GM20431 (cell line): ENCODE measurements around the gene RTL10.

Experiments
- in situ Hi-C: fragments of 300-500 bp; cut with MseI, MboI; formaldehyde crosslinking; loops from one replicate; pipeline ENCODE4 v1.15.0; 2020; ENCODE audit warnings: low sequenced_read_pairs; ENCODE audit not compliant: unreplicated experiment

The RTL10 gene

DNA sequence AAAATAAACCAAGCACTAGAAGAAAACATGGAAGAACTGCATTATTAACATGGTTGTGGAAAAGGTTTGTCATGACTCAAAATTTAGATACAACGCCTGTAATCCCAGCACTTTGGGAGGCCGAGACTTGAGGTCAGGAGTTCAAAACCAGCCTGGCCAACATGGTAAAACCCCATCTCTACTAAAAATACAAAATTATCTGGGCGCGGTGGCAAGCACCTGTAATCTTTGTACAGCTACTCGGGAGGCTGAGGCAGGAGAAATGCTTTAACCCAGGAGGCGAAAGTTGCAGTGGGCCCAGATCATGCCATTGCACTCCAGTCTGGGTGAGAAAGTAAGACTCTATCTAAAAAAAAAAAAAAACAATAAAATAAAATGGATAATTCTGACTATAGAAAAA is 23.7 kb downstream of the RTL10 start:
- in situ Hi-C loops, result no loop called here

DNA sequence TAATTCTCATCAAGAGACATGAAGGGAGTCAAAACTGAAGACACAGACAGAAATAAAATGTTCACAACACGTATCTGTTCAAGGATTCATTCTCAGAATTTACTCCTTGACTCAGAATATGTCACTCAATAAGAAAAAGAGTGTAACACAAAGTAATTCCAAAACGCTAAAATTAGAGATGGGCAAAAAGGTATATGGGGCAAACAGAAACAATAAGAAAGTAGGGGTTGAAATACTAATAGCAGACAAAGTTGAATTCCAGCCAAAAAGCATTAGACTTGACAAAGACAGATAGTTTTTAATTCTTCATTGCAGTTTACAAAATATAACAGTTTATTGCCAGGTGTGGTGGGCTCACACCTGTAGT is 26.7 kb downstream of the RTL10 start:
- in situ Hi-C loops, result no loop called here

- in situ Hi-C loops, result no loop called here
These were observed 27.2 kb downstream of the RTL10 start for GRCh38 chr22:19827341-19828034.

GRCh38 chr22:19826619-19826950 is 28.1 kb downstream of the RTL10 start:
- in situ Hi-C loops, result no loop called here

DNA sequence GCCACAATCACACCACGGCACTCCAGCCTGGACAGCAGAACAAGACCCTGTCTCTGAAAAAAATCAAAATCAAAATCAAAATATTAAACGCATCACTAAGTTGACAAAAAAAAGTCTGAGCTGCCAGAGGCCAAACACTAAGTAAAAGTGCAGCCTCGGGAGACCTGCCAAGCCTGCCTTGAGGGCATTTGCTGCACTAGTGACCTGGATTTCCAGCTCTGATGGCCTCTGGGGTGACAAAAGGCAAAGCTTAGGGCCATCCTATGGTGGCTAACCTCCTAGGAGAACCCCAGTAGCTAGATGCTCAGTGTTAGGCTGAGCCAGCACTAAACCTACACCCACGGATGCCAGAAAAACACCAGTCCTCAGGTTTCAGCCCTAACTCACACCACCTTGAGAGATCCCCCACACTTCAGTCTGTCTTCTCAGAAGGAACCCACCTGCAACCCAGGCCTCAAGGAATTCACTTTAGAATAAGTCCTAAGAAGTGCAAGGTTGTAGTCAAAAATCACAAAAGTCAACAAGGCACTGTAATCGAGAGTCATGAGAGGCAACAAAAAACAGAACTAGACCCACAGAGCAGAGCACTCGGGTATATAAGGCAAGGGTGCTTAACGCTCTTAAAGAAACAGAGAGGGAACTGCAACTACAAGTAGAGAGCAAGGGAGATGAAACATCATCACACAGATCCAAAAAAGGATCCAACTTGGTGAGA is 28.6 kb downstream of the RTL10 start:
- in situ Hi-C loops, result no loop called here

GRCh38 chr22:19824926-19825339 is 29.7 kb downstream of the RTL10 start:
- in situ Hi-C loops, result no loop called here

GRCh38 chr22:19824212-19824925 is 30.3 kb downstream of the RTL10 start:
- in situ Hi-C loops, result no loop called here

DNA sequence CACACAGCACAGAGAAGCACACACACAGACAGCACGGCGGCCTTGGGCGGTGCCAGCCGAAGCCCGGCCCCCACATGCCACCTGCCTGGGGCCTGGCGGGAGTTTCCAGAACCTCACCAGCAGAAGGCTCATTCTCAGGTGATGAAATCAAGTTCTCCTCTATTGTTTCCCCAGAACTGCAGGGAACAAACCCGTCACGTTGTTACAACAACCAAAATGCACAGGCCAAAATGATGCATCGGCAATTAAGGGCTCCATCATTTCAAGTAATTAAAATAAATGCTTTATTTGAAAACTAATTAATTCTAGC is 30.8 kb downstream of the RTL10 start:
- in situ Hi-C loops, result no loop called here

- in situ Hi-C loops, result no loop called here
These were observed 31.3 kb downstream of the RTL10 start for GRCh38 chr22:19823191-19823901.

- in situ Hi-C loops, result no loop called here
These were observed 32.2 kb downstream of the RTL10 start for GRCh38 chr22:19822301-19823117.

GRCh38 chr22:19821523-19822300 is 33.0 kb downstream of the RTL10 start:
- in situ Hi-C loops, result no loop called here

DNA sequence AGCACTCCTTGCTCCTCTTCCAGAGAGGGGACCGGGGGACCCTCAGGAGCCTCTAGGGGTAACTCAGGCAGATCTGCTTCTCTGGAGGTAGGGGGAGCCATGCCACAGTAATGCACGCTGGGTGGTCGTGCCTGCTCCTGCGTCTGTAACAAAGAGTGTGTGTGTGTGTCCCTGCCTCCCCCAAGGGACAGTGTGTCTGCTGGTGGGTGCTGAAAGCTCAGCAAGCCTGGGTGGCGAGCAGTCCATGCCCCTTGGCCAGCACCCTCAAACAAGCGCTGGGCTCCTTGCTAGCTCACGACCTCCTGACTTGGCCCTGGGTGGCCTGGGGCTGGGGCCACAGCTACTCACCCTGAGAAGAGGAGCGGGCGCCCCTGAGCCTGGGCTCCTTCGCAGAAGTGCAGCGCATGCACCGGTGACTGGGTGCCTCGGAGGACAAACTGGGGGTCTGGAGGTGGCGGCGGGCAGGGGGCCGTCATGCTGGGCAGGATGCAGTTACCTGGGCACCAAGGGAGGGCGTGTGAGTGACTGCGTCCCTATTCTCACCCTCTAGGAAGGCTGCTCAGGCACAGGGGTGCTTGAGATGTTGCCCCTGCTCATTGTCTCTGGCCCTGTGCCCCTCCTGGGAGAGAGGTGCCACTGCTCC is 33.7 kb downstream of the RTL10 start:
- in situ Hi-C loops, result no loop called here

GRCh38 chr22:19819911-19820879 is 34.5 kb downstream of the RTL10 start:
- in situ Hi-C loops, result no loop called here

- in situ Hi-C loops, result no loop called here
These were observed 35.3 kb downstream of the RTL10 start for GRCh38 chr22:19819208-19819910.

GRCh38 chr22:19818324-19819207 is 36.1 kb downstream of the RTL10 start:
- in situ Hi-C loops, result no loop called here
